ENCODE results near the gene CPLX3. TPM values are rescaled to one million over a fixed set of nuclear protein-coding genes. Genes with fewer than 3 reads are reported as not detected.

CPLX3 gene
- polyA plus RNA-seq, 3 donors, result not detected

DNA sequence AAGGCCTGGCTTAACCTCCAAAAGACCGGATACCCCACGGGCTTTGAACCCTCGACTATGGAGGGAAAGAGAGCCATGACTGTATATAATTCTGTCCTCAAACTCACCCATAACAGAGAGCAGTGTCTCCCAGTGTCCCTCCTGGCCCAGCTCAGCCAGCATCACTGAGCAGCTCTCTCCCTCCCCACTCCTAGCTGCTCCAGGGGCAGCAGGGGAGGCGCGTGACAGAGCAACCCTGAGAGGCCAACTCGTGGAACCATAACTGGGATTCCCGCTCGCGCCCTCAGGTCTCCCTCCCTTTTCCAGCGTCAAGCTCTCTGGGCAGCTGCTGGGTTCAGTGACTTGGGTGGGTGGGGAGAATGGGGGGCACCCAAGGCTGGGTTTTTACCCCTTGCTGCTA is 561 bp upstream of the CPLX3 start:
- DNase-seq (ENCODE audit: low read depth in 3 of 3, low spot score in 2 of 3), result no peak

DNA sequence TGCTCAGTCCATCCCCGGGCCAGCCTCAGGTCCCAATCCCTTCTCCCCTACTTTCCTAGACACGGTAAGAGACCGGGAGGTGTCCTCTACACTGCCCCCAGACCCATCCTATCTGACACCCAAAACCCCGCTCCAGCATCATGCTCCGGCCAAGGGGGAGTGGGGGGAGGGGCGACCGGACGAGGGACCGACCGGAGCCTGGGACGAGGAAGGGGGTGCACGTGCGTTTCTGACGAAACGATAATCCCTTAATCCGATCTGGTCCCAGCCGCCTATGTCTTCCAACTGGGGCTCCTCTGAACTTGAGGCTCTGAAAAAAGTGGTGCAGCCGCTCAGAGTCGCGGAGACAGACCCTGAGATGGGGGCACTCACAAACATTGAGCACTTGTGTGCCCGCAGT is 494 bp downstream of the CPLX3 start:
- no peak for DNase-seq (ENCODE audit: low read depth in 3 of 3, low spot score in 2 of 3)

DNA sequence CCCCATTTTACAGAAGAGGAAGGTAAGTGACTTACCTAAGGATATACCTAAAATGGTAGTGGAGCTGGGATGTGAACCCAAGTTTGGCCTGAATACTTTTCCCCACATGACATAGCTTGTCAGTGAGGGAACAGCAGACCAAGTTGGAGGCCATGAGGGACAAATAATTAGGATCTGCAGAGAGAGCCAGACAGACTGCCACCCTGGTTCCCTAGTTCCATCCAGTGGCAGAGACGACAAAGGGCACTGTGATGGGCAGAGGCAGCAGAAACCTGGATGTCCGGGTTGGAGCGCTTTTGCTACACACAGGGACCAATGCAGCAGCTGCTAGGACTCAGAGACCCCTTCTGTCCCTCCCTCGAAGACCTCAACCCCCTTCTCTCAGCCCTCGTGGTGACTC is 1.2 kb downstream of the CPLX3 start:
- DNase-seq (ENCODE audit: low read depth in 3 of 3, low spot score in 2 of 3), result no peak

DNA sequence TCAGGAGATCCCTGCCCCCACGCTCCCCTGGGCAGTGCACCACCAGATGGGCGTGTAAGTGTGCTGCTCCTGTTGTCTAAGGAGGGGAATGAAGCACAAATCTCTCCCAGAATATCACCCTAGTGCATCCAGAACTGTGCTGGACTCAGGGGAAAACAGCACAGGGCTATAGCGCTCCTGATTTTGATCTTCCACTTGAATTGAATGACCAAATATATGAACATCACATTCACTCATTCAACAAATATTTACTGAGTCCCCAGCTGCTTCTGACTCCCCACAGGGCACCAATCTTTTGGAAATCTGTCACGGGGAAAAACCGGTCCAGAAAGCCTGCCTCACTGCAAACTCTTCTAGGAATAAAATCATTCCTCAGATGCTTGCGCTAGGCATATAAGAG is 2.4 kb downstream of the CPLX3 start:
- no peak for DNase-seq (ENCODE audit: low read depth in 3 of 3, low spot score in 2 of 3)

DNA sequence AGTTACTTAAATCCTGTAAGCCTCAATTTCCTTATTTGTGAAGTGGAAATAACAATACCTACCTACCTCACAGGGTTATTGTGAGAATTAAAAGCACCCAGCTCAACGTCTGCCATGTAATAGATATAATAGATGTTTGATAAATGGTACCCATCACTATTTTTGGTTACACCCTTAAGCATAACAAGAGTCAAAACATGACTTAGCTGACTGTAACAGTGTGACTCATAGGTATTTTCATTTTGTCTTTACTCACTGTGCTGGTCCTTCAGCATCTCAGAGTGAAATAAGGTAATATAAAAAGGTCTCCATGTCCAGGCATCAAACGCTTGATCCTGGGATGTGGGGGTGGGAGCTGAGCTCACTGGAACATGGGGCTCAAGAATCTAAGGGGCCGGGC is 3.1 kb downstream of the CPLX3 start:
- DNase-seq (ENCODE audit: low read depth in 3 of 3, low spot score in 2 of 3), result no peak

DNA sequence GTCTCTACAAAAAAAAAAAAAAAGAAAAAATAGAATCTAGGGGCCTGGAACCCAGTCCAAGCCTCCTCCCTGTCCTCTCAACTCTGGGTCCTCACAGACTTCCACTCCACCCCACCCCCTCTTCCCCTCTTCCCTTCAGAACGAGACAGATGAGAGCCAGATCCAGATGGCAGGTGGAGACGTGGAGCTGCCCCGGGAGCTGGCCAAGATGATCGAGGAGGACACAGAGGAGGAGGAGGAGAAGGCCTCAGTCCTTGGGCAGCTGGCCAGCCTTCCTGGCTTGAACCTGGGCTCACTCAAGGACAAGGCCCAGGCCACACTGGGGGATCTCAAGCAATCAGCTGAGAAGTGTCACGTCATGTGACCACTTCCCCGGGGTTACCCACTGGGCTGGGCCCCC is 3.6 kb downstream of the CPLX3 start:
- no peak for DNase-seq (ENCODE audit: low read depth in 3 of 3, low spot score in 2 of 3)

DNA sequence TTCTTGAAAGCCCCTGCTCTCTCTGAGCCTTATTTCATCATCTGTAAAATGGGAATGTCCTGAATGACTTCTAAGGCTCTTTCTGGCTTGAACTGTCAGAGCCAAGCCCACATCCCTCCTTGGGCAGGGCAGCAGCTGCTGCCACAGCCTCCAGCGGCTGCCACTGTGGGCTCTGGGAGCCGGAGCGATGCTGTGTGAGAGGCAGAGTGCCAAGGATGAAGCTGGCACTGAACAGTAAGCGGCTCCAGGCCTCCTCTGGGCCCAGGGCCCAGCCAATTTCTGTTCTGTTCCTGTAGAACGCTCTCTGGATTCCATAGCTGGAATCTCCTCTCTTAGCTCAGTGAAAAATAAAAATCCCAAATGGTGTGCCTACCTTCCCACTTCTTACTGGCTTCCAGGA is 4.4 kb downstream of the CPLX3 start:
- no peak for DNase-seq (ENCODE audit: low read depth in 3 of 3, low spot score in 2 of 3)

DNA sequence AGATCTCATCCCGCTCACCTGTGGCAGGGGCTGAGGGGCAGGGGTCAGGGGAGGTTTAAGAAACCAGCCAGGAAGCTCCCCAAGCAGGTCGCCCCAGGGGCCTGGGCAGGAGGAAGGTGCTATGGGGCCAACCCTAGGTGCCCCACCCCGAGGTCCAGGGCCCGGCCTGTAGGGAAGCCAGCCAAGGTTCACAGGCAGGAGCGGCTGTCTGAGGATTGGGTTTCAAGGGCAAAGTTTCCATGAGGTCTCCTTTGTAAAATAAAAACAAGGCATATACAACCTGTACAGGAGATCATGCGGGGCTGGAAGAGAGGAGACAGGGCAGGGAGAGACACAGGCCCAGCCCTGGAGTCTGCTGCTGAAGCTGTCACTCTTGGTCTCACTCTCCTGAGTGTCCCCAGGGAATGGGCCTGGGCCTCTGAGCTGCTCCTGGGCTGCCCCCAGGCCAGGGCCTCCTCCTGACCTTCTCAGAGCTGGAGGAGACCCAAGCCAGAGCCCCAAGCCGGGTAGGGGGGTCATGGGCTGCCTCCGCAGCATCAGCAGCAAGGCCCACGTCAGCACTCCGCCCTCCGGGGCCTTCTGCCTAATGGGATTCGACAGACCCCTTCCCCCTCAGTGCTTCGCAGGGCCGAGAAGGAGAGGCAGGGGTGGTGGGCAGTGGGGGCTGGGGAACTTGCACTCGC is 5.5 kb downstream of the CPLX3 start:
- DNase-seq (ENCODE audit: low read depth in 3 of 3, low spot score in 2 of 3), result no peak

DNA sequence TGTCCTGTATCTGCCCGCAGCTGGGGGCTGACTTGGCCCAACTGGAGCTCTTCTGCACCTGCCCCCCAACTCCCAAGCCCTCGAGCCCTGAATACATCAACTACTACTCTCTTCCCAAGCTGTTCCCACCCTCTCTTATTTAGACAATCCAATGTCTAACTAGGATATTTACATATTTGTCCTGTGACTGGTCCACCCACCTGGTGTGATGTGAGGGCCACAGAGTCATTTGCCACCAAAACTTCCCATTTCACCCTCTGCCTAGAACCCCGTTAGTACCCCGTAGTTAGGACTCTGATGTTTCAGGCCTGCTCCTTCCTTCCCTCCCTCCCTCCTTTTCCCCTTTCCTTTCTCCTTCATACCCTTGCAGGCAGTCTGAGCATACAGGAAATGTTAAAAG is 6.4 kb downstream of the CPLX3 start:
- DNase-seq (ENCODE audit: low read depth in 3 of 3, low spot score in 2 of 3), result no peak

DNA sequence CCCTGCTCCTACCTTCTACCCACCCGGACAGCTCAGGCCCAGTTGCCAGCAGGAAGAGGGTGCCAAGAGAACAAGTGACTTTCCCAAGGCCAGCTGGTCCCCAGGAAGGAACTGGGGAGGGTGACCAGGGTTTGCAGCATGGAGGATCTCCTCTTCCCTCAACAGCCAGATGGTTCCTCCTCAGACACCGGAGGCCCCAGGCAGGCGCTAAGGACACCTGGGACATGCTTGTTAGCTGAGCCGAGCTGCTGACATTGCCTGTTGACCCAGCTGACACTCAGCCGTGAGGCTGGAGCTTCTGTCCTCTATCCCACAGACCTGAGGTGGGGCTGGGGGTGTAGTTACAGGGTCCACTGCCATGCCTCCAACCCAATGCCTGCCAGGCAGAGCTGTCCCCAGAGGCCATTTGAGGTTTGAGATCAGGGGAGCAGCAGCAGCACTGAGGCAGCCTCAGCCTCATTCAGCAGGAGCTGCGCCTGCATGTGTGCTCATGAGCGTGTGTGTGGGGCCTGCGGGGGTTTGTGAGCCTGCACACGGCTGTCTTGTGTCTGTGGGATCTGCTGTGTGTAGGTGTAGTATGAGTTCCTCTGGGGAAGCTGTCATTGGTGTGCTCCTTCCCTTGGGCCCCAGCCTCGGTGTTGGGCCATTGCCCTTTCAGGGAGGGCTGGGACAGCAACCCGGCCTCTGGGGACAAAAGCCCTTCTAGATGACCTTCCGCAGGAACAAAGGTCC is 7.1 kb downstream of the CPLX3 start:
- no peak for DNase-seq (ENCODE audit: low read depth in 3 of 3, low spot score in 2 of 3)

DNA sequence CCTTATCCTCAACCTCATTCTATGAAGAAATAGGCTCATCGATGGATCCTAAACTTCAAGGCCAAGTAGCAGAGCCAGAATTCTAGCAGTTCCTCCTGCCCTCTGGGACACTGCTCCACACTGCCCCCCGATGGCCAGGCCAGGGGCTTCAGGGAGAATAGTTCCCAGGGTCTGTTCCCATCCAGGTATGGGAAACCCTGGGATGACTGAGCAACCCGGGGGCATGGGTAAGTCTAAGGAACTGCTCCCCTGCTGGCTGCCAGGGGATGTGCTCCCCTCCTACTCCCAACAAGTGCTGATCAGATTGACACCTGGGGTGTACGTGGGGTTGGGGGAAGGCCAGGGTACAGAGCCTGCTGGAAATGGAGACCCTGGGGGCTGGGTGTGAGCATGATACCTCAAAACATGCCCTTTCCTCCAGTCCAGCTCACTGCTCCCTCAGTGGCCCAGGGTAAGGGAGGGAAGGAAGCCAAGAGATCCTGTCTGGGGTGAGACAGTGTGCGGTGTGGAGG is 8.9 kb downstream of the CPLX3 start:
- DNase-seq (ENCODE audit: low read depth in 3 of 3, low spot score in 2 of 3), result no peak

DNA sequence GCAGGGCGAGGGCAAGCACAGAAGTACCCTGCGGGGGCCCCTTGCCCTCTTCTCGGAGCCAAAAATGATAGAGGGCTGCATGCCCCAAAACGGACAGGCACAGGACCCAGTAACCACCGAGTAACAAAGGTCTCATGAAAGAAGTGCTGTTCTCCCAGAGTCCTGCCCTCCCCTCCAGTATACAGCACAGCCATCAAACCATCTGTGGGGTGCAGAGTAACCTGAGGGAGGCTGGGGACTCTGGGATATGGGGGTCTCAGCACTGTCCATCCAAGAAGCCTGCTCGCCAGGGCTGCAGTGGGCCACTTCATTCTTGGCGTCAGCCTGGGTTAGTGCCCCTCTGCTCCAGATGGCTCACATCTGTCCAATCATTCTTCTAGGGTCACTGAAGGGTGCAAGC is 10.4 kb downstream of the CPLX3 start:
- no peak for DNase-seq (ENCODE audit: low read depth in 3 of 3, low spot score in 2 of 3)

DNA sequence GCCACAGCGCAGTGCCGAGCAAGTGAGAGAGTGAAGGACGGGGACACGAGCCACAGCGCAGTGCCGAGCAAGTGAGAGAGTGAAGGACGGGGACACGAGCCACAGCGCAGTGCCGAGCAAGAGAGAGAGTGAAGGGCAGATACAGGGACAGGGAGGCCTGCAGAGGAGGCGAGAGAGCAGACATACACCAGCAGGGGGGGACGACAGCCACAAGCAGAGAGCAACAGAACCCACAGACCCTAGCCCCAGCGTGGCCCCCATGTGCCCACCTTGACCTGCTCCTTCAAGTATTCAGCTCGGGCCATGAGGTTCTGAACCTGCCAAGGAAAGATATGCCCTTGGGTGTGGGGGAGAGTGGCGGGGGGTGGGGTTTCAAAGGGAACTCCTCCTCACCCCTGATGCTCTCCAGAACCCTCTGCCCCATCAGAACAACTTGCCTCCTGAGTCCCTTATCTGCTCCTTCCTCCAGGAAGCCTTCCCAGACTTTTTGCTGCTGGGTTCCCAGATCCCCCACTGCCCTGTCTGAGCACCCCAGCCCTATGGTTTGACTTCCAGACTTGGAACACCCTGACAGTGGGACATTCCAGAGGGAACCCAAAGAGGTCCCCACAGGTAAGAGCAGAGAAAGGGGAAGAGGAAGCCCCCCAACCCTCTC is 11.2 kb downstream of the CPLX3 start:
- no peak for DNase-seq (ENCODE audit: low read depth in 3 of 3, low spot score in 2 of 3)

DNA sequence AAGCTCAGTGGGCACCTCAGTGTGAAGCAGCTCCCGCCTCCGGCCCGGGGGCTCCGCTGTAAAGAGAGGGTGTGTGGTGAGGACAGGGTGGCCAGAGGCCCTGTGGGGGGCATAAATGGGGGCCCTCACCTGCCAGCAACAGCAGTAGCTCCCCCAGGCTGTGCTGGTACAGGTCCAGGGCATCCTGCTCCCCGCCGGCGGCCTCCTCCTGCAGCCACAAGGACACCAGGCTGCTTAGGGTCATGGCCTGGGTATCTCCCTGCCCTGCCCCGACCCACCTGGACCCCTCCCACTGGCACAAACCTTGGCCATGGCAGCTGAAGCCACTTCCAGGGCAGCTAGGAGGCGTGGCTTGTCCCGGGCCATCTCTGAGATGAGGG is 11.7 kb downstream of the CPLX3 start:
- no peak for DNase-seq (ENCODE audit: low read depth in 3 of 3, low spot score in 2 of 3)

DNA sequence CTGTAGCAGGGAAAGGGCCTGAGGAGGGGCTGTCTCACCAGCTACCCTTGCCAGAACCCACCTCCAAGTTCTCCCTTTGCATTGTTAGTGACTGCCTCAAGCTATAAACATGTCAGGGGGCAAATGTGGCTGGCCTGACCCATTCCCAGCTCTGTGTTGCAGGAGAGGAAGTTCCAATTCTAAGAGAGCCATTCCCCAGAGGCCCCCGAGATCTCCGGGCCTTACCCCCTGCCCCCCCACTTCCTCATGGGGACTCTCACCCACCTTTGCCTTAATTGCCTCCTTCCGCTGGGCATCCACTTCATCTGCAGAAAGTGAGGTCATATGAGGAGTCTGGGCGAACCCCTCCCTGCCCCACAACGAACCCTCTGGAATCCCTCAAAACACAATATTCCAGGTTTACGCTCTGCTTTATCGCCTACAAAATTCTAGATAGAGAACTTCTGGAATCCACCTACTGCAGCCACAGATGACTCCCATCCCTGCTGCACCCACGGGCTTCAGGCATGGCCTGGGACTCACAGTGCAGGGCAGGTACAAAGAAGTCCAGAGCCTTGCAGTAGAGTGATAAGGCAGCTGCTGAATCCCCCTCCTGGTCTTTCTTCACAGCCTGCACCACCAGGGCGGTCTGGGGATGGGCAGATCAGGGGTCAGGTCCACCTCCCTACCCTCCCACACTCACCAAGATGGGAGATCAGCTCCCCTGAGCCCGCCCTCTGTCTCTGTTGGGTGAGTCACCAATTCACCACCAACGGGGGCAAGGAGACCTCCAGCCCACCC is 12.5 kb downstream of the CPLX3 start:
- no peak for DNase-seq (ENCODE audit: low read depth in 3 of 3, low spot score in 2 of 3)

DNA sequence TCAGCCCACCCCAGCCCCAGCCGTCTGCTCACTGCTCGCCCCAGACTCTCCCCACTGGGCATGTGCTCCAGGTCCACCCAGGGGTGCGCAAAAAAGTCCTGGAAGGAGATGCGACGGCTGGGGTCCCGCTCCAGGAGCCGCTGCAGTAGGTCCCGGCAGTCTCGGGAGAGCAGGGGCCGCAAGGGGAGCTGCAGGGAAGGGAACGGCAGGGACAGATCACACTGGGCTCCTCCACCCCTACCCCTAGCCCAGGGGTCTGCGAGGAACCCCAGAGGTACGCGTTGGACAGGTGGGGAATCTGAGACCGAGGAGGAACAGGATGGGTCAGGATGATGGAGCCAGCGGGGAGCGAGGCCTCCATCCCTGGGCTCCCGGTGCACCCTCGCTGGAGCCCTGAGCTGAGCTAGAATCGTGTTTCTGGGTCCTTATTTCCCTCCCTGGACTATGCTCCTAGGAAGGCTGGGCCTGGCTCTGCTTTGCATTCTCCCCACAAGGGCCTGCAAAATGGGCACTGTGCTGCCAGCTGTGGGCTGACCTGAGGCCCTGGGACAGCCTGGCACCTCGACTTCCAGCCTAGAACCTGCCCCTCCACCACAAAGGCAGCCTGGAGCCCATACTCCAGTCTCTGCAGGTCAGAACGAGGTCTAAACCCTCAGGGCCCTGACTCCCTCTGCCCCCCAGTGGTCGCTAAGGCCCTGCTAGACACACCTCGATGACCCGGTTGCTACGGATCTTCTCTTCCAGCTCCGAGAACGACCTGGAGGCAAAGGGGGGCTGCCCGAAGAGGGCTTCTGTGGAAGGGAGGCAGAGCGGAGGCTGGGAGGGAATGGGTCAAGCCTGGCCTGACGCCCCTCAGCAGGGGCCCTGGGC is 13.3 kb downstream of the CPLX3 start:
- DNase-seq (ENCODE audit: low read depth in 3 of 3, low spot score in 2 of 3), result no peak

DNA sequence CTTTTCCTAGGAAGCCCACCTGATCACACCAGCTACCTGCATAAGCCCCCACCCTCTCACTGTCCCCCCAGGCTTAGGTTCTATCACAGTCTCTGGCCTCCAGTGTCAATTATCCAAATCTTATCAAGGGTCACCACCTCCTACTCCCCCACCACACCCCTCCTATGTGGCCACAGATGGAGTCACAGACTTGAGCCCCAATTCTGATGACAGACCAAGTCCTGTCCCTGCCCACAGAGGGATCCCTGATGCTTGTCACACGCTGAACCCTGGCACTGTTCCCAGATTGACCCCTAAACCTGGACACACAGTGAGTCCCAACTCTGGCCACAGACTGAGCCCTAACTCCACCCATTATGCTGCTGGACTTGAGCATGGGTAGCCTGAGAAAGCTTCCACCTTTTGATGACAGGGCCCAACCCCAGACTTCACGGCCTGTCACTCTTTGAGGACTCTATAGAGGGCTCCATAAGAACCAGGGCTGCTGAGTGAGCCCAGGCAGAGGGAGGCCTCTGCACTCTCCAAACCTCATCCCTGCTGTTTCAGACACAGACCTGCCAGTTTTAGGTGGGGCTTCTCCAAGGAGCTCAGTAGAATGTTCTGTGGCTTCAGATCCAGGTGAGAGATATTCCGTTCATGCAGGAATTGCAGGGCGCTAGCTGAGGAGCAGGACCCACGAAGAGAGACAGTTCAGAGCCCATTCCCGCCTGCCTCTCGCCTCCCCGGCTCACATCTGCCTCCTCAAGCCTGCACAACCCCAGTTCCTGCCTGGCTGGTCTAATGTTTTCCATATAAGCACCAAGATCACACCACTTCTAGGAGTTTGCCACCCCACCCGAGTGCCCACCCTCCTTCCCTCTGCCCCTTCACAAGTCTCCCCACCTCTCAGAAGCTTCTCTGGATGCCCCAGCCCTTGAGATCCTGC is 14.7 kb downstream of the CPLX3 start:
- no peak for DNase-seq (ENCODE audit: low read depth in 3 of 3, low spot score in 2 of 3)

DNA sequence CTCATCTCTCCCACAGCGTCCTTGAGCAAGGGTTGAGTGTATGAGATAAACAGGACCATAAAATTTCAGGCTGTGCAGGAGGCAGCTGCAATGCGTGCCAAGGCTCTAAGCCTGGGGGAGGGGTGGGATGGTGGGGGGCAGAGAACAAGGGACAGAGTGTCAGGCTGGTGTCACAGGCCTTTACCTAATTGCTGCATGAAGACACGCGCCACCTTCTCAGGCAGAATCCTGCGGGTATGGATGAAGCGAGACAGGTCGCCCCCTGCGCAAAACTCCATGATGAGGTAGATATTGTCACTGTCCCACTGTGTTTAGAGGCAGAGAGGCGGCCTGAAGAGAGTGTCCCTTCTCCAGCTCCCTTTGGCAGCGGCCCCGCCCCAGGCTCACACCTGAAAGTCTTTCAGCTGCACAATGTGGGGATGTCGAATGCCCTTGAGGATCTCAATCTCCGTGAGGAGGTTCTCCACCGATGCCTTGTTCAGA is 15.5 kb downstream of the CPLX3 start:
- no peak for DNase-seq (ENCODE audit: low read depth in 3 of 3, low spot score in 2 of 3)

All from right renal cortex interstitium (tissue), 3 donors.